GM23248 (cell line): ENCODE measurements around the gene DNAH11.

Experiments used
- EZH2 ChIP-seq: fragments of 200-600 bp; sonication (generic); IDR thresholded peaks from 2 replicates; pipeline ENCODE4 v1.6.1; 2018; ENCODE audit warnings: antibody characterized with exemption, mild to moderate bottlenecking; ENCODE audit not compliant: insufficient read depth, poor library complexity, severe bottlenecking
- EZH2phosphoT487 ChIP-seq: fragments of 200-600 bp; sonication (generic); IDR thresholded peaks from 2 replicates; pipeline ENCODE4 v1.6.1; 2018; ENCODE audit warnings: antibody characterized with exemption, moderate library complexity, mild to moderate bottlenecking, low read depth; ENCODE audit not compliant: insufficient read depth

GRCh38 chr7:21524680-21525079, 18.2 kb upstream of the DNAH11 start:
- no peak for TF ChIP-seq EZH2
- TF ChIP-seq EZH2phosphoT487 = no peak
